ENCODE data around the gene SHROOM3. TPM values are rescaled to one million over a fixed set of nuclear protein-coding genes. Genes with fewer than 3 reads are reported as not detected.

SHROOM3 gene
- total and polyA plus RNA-seq, 4 donors, result 4.7 to 25.8 (median 8.7) TPM

DNA sequence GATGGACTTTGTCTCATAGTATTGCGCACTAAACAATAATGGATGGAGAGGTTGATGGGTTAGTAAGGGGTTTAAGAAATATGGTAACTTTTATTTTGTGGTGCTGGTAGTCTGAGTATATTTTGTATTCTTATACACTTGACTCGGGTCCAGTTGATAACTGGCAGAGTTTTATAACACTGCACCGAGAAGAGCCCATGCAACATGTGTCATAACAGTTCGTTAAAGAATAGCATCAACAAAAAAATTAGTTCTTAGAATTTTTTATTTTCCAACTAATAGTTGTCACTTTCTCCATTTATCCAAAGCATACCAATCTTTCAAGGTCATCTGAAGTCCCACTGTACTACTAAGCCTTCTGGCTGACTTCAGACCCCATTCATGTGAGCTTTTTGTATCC is 287.8 kb downstream of the SHROOM3 start:
- no peak overlapping the region for H3K9ac ChIP-seq (ENCODE audit: low read depth in 1 of 2, low read length in 2 of 2)
- 89% methylated on average over 4 of the region's 4 CpGs for WGBS
- H3K27me3 ChIP-seq (ENCODE audit: control insufficient read depth in 4 of 4, insufficient read depth in 4 of 4, low read length in 3 of 4), result no peaks in the 10 kb centered on the region

DNA sequence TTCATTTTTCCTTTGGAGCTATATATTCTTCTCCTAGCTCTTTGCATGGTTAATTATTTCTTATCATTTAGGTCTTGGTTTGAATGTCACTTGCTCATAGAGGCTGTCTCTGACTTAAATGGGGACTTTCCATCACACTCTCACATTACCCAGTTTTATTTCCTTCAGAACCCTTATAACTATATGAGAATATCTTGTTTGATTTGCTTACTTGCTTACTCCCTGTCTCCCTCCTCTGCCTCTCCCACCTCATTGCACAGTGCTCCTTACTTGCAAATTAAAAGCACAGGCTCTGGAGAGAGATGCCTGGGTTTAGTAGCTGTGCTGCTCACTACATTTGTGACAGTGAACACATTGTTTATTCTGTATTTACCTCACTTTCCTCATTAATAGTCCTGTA is 288.3 kb downstream of the SHROOM3 start:
- Histone ChIP-seq H3K4me3 (ENCODE audit: low read depth in 1 of 3, low read length in 3 of 3) (no peak overlapping the region), H3K27ac (ENCODE audit: low read depth in 1 of 2, low read length in 2 of 2) (peak overlapping the region in 1 of 2 donors; percentile 13)

More for the DNA sequence above, 287.8 kb downstream of the SHROOM3 start:
- Histone ChIP-seq H3K27ac (ENCODE audit: low read depth in 1 of 2, low read length in 2 of 2) (no peak overlapping the region), H3K36me3 (ENCODE audit: control insufficient read depth in 4 of 4, insufficient read depth in 3 of 4, low read depth in 1 of 4, low read length in 3 of 4) (no peaks in the 10 kb centered on the region), H3K9me3 (ENCODE audit: control insufficient read depth in 4 of 4, low read length in 3 of 4) (no peaks in the 10 kb centered on the region), H3K4me1 (ENCODE audit: control insufficient read depth in 4 of 4, insufficient read depth in 4 of 4, low read length in 3 of 4) (peaks cover 4 to 25% (median 18%) of the 10 kb centered on the region in 4 donors), H3K4me3 (ENCODE audit: low read depth in 1 of 3, low read length in 3 of 3) (no peak overlapping the region)
- TF ChIP-seq FOXA1 (IDR thresholded peaks at IDR 0.05) (no peak), JUND (IDR thresholded peaks at IDR 0.05) (no peak), RAD21 (IDR thresholded peaks at IDR 0.05) (no peak)
- DNase-seq (ENCODE audit: low spot score), result no peak

More for the DNA sequence above, 288.3 kb downstream of the SHROOM3 start:
- Histone ChIP-seq H3K9me3 (ENCODE audit: control insufficient read depth in 4 of 4, low read length in 3 of 4) (no peaks in the 10 kb centered on the region), H3K27me3 (ENCODE audit: control insufficient read depth in 4 of 4, insufficient read depth in 4 of 4, low read length in 3 of 4) (no peaks in the 10 kb centered on the region), H3K4me1 (ENCODE audit: control insufficient read depth in 4 of 4, insufficient read depth in 4 of 4, low read length in 3 of 4) (peaks cover 4 to 25% (median 18%) of the 10 kb centered on the region in 4 donors), H3K9ac (ENCODE audit: low read depth in 1 of 2, low read length in 2 of 2) (no peak overlapping the region), H3K36me3 (ENCODE audit: control insufficient read depth in 4 of 4, insufficient read depth in 3 of 4, low read depth in 1 of 4, low read length in 3 of 4) (no peaks in the 10 kb centered on the region)
- no peak for DNase-seq (ENCODE audit: low spot score)
- TF ChIP-seq YY1 (IDR thresholded peaks at IDR 0.05) (no peak), RAD21 (IDR thresholded peaks at IDR 0.05) (no peak), HNF4A (conservative IDR thresholded peaks at IDR 0.05) (no peak), TAF1 (conservative IDR thresholded peaks at IDR 0.05) (no peak), NR2F2 (IDR thresholded peaks at IDR 0.05) (no peak), HNF4G (IDR thresholded peaks at IDR 0.05) (no peak), FOXA2 (IDR thresholded peaks at IDR 0.05) (no peak), JUND (IDR thresholded peaks at IDR 0.05) (no peak), EGR1 (IDR thresholded peaks at IDR 0.05; ENCODE audit: low read depth in 2 of 2) (no peak), RXRA (IDR thresholded peaks at IDR 0.05) (no peak), FOXA1 (IDR thresholded peaks at IDR 0.05) (no peak), SP1 (IDR thresholded peaks at IDR 0.05) (no peak), GABPA (IDR thresholded peaks at IDR 0.05 in 1 of 2, conservative IDR thresholded peaks at IDR 0.05 in 1 of 2) (no peak)
- TF ChIP-seq, protein P1, sequence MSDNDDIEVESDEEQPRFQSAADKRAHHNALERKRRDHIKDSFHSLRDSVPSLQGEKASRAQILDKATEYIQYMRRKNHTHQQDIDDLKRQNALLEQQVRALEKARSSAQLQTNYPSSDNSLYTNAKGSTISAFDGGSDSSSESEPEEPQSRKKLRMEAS (IDR thresholded peaks at IDR 0.05), result no peak
- TF ChIP-seq, protein P2, sequence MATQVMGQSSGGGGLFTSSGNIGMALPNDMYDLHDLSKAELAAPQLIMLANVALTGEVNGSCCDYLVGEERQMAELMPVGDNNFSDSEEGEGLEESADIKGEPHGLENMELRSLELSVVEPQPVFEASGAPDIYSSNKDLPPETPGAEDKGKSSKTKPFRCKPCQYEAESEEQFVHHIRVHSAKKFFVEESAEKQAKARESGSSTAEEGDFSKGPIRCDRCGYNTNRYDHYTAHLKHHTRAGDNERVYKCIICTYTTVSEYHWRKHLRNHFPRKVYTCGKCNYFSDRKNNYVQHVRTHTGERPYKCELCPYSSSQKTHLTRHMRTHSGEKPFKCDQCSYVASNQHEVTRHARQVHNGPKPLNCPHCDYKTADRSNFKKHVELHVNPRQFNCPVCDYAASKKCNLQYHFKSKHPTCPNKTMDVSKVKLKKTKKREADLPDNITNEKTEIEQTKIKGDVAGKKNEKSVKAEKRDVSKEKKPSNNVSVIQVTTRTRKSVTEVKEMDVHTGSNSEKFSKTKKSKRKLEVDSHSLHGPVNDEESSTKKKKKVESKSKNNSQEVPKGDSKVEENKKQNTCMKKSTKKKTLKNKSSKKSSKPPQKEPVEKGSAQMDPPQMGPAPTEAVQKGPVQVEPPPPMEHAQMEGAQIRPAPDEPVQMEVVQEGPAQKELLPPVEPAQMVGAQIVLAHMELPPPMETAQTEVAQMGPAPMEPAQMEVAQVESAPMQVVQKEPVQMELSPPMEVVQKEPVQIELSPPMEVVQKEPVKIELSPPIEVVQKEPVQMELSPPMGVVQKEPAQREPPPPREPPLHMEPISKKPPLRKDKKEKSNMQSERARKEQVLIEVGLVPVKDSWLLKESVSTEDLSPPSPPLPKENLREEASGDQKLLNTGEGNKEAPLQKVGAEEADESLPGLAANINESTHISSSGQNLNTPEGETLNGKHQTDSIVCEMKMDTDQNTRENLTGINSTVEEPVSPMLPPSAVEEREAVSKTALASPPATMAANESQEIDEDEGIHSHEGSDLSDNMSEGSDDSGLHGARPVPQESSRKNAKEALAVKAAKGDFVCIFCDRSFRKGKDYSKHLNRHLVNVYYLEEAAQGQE (IDR thresholded peaks at IDR 0.05), result no peak
- TF ChIP-seq, protein P3, sequence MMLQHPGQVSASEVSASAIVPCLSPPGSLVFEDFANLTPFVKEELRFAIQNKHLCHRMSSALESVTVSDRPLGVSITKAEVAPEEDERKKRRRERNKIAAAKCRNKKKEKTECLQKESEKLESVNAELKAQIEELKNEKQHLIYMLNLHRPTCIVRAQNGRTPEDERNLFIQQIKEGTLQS (IDR thresholded peaks at IDR 0.05), result no peak
- TF ChIP-seq, protein P4, sequence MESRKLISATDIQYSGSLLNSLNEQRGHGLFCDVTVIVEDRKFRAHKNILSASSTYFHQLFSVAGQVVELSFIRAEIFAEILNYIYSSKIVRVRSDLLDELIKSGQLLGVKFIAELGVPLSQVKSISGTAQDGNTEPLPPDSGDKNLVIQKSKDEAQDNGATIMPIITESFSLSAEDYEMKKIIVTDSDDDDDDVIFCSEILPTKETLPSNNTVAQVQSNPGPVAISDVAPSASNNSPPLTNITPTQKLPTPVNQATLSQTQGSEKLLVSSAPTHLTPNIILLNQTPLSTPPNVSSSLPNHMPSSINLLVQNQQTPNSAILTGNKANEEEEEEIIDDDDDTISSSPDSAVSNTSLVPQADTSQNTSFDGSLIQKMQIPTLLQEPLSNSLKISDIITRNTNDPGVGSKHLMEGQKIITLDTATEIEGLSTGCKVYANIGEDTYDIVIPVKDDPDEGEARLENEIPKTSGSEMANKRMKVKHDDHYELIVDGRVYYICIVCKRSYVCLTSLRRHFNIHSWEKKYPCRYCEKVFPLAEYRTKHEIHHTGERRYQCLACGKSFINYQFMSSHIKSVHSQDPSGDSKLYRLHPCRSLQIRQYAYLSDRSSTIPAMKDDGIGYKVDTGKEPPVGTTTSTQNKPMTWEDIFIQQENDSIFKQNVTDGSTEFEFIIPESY (IDR thresholded peaks at IDR 0.05), result no peak
- TF ChIP-seq, protein P5, sequence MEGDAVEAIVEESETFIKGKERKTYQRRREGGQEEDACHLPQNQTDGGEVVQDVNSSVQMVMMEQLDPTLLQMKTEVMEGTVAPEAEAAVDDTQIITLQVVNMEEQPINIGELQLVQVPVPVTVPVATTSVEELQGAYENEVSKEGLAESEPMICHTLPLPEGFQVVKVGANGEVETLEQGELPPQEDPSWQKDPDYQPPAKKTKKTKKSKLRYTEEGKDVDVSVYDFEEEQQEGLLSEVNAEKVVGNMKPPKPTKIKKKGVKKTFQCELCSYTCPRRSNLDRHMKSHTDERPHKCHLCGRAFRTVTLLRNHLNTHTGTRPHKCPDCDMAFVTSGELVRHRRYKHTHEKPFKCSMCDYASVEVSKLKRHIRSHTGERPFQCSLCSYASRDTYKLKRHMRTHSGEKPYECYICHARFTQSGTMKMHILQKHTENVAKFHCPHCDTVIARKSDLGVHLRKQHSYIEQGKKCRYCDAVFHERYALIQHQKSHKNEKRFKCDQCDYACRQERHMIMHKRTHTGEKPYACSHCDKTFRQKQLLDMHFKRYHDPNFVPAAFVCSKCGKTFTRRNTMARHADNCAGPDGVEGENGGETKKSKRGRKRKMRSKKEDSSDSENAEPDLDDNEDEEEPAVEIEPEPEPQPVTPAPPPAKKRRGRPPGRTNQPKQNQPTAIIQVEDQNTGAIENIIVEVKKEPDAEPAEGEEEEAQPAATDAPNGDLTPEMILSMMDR (IDR thresholded peaks at IDR 0.05; ENCODE audit: low read depth, low read length, missing input control), result no peak

All from liver (tissue), 9 donors.